HEK293 (cell line): ENCODE measurements around the gene AFAP1L2.

Experiments
- HOXA7 ChIP-seq: sonication (generic); formaldehyde crosslinking; IDR thresholded peaks from 2 replicates; pipeline ENCODE4 v1.8.1; 2022; ENCODE audit warnings: missing genetic modification reagents, borderline replicate concordance
- ZNF274 ChIP-seq, 2 experiments: fragments of 200-500 bp in 1 of 2; fragments of 450-650 bp in 1 of 2; sonication (Bioruptor generic) in 1 of 2; formaldehyde crosslinking in 1 of 2; IDR thresholded peaks; 2 replicates each; pipeline versions ENCODE4 v1.5.1 to v1.6.1; 2014 to 2016; ENCODE audit warnings: borderline replicate concordance in 1 of 2, inconsistent platforms in 1 of 2, low read length in 1 of 2, missing biosample characterization in 1 of 2, missing genetic modification characterization in 1 of 2
- ZNF501 ChIP-seq: fragments of 450-650 bp; formaldehyde crosslinking; IDR thresholded peaks from 2 replicates; pipeline ENCODE4 v1.5.1; 2016; ENCODE audit warnings: missing biosample characterization, missing genetic modification characterization
- ZNF830 ChIP-seq: fragments of 450-650 bp; IDR thresholded peaks from 2 replicates; pipeline ENCODE4 v1.5.0; 2018; ENCODE audit warnings: missing biosample characterization, missing genetic modification characterization, low read depth, mild to moderate bottlenecking, moderate library complexity
- TF ChIP-seq, protein P1 (sequence below): fragments of 450-650 bp; formaldehyde crosslinking; IDR thresholded peaks from 2 replicates; pipeline ENCODE4 v1.5.1; 2016; ENCODE audit warnings: missing biosample characterization, missing genetic modification characterization
- TF ChIP-seq, protein P2 (sequence below): IDR thresholded peaks from 2 replicates; pipeline ENCODE4 v1.6.1; 2011; ENCODE audit warnings: mild to moderate bottlenecking, low read depth, low read length, borderline replicate concordance
- TF ChIP-seq, protein P3 (sequence below): fragments of 450-650 bp; formaldehyde crosslinking; IDR thresholded peaks from 2 replicates; pipeline ENCODE4 v1.5.1; 2016; ENCODE audit warnings: missing biosample characterization, missing genetic modification characterization

DNA sequence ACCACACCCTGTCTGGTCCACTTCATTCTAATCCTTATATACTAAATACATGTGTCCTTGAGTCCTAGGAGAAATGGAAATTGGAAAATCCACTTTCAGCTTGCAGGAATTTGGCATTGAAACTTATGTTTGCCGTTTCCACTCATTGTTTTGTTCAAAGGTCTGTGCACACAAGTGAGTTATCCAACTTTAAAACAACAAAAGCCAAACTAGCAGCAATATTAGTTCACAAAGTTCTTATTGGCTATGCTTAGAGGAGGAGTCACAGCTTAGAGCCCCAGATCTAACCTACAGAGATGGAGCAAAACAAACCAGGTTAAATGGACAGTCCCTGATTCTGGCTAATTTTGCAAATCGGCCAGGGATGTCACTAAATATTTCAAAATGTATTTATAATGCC, 44.6 kb upstream of the AFAP1L2 start:
- TF ChIP-seq, protein P1, sequence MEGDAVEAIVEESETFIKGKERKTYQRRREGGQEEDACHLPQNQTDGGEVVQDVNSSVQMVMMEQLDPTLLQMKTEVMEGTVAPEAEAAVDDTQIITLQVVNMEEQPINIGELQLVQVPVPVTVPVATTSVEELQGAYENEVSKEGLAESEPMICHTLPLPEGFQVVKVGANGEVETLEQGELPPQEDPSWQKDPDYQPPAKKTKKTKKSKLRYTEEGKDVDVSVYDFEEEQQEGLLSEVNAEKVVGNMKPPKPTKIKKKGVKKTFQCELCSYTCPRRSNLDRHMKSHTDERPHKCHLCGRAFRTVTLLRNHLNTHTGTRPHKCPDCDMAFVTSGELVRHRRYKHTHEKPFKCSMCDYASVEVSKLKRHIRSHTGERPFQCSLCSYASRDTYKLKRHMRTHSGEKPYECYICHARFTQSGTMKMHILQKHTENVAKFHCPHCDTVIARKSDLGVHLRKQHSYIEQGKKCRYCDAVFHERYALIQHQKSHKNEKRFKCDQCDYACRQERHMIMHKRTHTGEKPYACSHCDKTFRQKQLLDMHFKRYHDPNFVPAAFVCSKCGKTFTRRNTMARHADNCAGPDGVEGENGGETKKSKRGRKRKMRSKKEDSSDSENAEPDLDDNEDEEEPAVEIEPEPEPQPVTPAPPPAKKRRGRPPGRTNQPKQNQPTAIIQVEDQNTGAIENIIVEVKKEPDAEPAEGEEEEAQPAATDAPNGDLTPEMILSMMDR (tag by site-specific recombination), result no peak
- TF ChIP-seq, protein P2, sequence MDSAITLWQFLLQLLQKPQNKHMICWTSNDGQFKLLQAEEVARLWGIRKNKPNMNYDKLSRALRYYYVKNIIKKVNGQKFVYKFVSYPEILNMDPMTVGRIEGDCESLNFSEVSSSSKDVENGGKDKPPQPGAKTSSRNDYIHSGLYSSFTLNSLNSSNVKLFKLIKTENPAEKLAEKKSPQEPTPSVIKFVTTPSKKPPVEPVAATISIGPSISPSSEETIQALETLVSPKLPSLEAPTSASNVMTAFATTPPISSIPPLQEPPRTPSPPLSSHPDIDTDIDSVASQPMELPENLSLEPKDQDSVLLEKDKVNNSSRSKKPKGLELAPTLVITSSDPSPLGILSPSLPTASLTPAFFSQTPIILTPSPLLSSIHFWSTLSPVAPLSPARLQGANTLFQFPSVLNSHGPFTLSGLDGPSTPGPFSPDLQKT, result no peak
- no peak for TF ChIP-seq ZNF501 (tag by site-specific recombination)
- no peak for TF ChIP-seq HOXA7 (CRISPR knock-in tag)
- TF ChIP-seq ZNF274 (IDR thresholded peaks at IDR 0.05; ENCODE audit: low read length), result no peak
- no peak for TF ChIP-seq ZNF274 (tag by site-specific recombination; IDR thresholded peaks at IDR 0.05; ENCODE audit: borderline replicate concordance)
- TF ChIP-seq, protein P3, sequence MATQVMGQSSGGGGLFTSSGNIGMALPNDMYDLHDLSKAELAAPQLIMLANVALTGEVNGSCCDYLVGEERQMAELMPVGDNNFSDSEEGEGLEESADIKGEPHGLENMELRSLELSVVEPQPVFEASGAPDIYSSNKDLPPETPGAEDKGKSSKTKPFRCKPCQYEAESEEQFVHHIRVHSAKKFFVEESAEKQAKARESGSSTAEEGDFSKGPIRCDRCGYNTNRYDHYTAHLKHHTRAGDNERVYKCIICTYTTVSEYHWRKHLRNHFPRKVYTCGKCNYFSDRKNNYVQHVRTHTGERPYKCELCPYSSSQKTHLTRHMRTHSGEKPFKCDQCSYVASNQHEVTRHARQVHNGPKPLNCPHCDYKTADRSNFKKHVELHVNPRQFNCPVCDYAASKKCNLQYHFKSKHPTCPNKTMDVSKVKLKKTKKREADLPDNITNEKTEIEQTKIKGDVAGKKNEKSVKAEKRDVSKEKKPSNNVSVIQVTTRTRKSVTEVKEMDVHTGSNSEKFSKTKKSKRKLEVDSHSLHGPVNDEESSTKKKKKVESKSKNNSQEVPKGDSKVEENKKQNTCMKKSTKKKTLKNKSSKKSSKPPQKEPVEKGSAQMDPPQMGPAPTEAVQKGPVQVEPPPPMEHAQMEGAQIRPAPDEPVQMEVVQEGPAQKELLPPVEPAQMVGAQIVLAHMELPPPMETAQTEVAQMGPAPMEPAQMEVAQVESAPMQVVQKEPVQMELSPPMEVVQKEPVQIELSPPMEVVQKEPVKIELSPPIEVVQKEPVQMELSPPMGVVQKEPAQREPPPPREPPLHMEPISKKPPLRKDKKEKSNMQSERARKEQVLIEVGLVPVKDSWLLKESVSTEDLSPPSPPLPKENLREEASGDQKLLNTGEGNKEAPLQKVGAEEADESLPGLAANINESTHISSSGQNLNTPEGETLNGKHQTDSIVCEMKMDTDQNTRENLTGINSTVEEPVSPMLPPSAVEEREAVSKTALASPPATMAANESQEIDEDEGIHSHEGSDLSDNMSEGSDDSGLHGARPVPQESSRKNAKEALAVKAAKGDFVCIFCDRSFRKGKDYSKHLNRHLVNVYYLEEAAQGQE (tag by site-specific recombination), result no peak
- no peak for TF ChIP-seq ZNF830
